Heart left ventricle (tissue), 16 donors: ENCODE results near the gene OPCML. TPM values are rescaled to one million over a fixed set of nuclear protein-coding genes. Genes with fewer than 3 reads are reported as not detected.

Experiments
- ATAC-seq, 4 donors: fragments of 200-7000 bp; cut with Tn5 transposase; one replicate each; pipeline ENCODE4 v1.9.1; 2020 to 2022; ENCODE audit warnings: moderate library complexity in 4 of 4, mild to moderate bottlenecking in 3 of 4, moderate number of reproducible peaks in 1 of 4
- DNase-seq, 5 donors: peaks; one replicate each; pipeline ENCODE4 v3.0.0-alpha.2; 2020
- H3K27ac ChIP-seq, 12 donors: fragments of 200-600 bp; sonication (generic) in 4 of 12; one replicate each; pipeline versions ENCODE4 v1.5.0 to v1.8.0; 2016 to 2022; ENCODE audit warnings: mild to moderate bottlenecking in 2 of 12
- H3K27me3 ChIP-seq, 9 donors: fragments of 200-600 bp; sonication (generic) in 2 of 9; one replicate each; pipeline versions ENCODE4 v1.5.1 to v1.8.0; 2016 to 2022; ENCODE audit warnings: mild to moderate bottlenecking in 3 of 9
- H3K36me3 ChIP-seq, 9 donors: fragments of 200-600 bp; sonication (generic) in 2 of 9; one replicate each; pipeline versions ENCODE4 v1.5.0 to v1.8.0; 2018 to 2022; ENCODE audit warnings: mild to moderate bottlenecking in 2 of 9
- H3K4me1 ChIP-seq, 12 donors: fragments of 200-600 bp; sonication (generic) in 4 of 12; one replicate each; pipeline versions ENCODE4 v1.5.0 to v1.8.0; 2016 to 2022; ENCODE audit warnings: mild to moderate bottlenecking in 3 of 12
- H3K4me3 ChIP-seq, 12 donors: fragments of 200-600 bp; sonication (generic) in 4 of 12; one replicate each; pipeline versions ENCODE4 v1.5.0 to v1.8.0; 2017 to 2022; ENCODE audit warnings: mild to moderate bottlenecking in 9 of 12, moderate library complexity in 4 of 12
- H3K9me3 ChIP-seq, 12 donors: fragments of 200-600 bp; sonication (generic) in 4 of 12; one replicate each; pipeline versions ENCODE4 v1.5.0 to v1.8.0; 2016 to 2022; ENCODE audit warnings: mild to moderate bottlenecking in 1 of 12
- CTCF ChIP-seq, 12 donors: fragments of 200-600 bp; sonication (generic) in 4 of 12; IDR thresholded peaks; one replicate each; pipeline versions ENCODE4 v1.5.0 to v1.8.0; 2018 to 2022; ENCODE audit warnings: antibody characterized with exemption in 12 of 12, mild to moderate bottlenecking in 5 of 12
- POLR2A ChIP-seq, 2 donors: fragments of 450-650 bp; IDR thresholded peaks; one replicate each; pipeline ENCODE4 v1.6.1; 2017; ENCODE audit warnings: antibody characterized with exemption in 2 of 2, mild to moderate bottlenecking in 2 of 2, moderate library complexity in 2 of 2
- WGBS, 4 donors: extraction: QIAGEN DNeasy Blood & Tissue Kit in 2 of 4; methylation state at CpG; one replicate each; pipeline versions ENCODE4 v1.1.5 to v1.1.7; 2013 to 2018; 5-methylcytosine and 5-hydroxymethylcytosine counted together
- intact Hi-C, 10 donors: fragments of 100-400 bp; cut with DNase I; formaldehyde crosslinking; loops; one replicate each; pipeline versions ENCODE4 v1.11.1 to v1.14.2; 2022
- polyA plus RNA-seq, 2 donors: library from polyadenylated mRNA; stranded (reverse); fragments of 200-250 nt; gene quantifications; one replicate each; pipeline ENCODE4 v1.2.3, GENCODE V29; 2013
- total RNA-seq, 9 donors: library from RNA; depleted of rRNA in 2 of 9; stranded (reverse); fragments of >200 nt in 2 of 9; fragmentation: NEBNext Ultra II Directional in 3 of 9; extraction: Animal tissue kit (Norgen Biotek cat#: 25700) in 3 of 9; gene quantifications; one replicate each; pipeline versions ENCODE4 v1.1.0 to v1.2.4, GENCODE V29; 2016 to 2023
- donor health status: ischemic (EF 13 %, LVEDD 7.1; RV severe dilation, severe dysfunction).
- donor health status: healthy with polysubstance abuse.
- donor health status: DM: no; HTN: yes; CAD: no.
- donor health status: DM: no; HTN: no; CAD: no.
- donor health status: ischemic (EF 25% LVEDD 6.9; RV normal size, moderate dysfunction).
- donor health status: ischemic (EF 25% LVEDD 5.7; RV mildly dilated, moderate dysfunction).
- donor health status: healthy.
- donor health status: DM: yes; HTN: yes; CAD: no.
- donor health status: ischemic (EF 35%, LVEDD 5.7; RV mildly dilated, moderate dysfunction).
- donor health status: nonischemic (EF 11% LVEDD 7.7; RV severe dilation, severe dysfunction).
- donor health status: DM: yes; HTN: yes; CAD: no.
- donor health status: PGD.
- donor health status: ischemic (EF 29% LVEDD 5.4; RV normal size, mild dysfunction).
- donor health status: nonischemic (EF 23%, LVEDD 6.1; RV moderate dilation, normal function).

Gene OPCML
- total and polyA plus RNA-seq, 11 donors, result 0.04 to 1.3 (median 0.23) TPM; not detected in 3

GRCh38 chr11:132640952-132641351, 891.3 kb downstream of the OPCML start:
- TF ChIP-seq CTCF (IDR thresholded peaks at IDR 0.05), result no peak
- no peak for TF ChIP-seq POLR2A (IDR thresholded peaks at IDR 0.05)
- WGBS, 4 donors, result 54 to 88% (median 86%) methylated on average over 3 of the region's 3 CpGs

GRCh38 chr11:132639986-132640385, 892.3 kb downstream of the OPCML start:
- no peak for ATAC-seq
- no peaks in the 10 kb centered on the region for H3K9me3 ChIP-seq
- no peak for TF ChIP-seq POLR2A (IDR thresholded peaks at IDR 0.05)
- no peak for TF ChIP-seq CTCF (IDR thresholded peaks at IDR 0.05)
- 75 to 82% (median 78%) methylated on average over 6 of the region's 6 CpGs for WGBS, 4 donors
- no peak overlapping the region for H3K4me3 ChIP-seq
- no peak for DNase-seq
- H3K4me1 ChIP-seq, result no peaks in the 10 kb centered on the region
- intact Hi-C loops, result no loop called here
- H3K36me3 ChIP-seq, result no peaks in the 10 kb centered on the region
- H3K27me3 ChIP-seq, result peaks cover 0 to 8% (median 0%) of the 10 kb centered on the region in 9 donors
- no peak overlapping the region for H3K27ac ChIP-seq

More at GRCh38 chr11:132640952-132641351, 891.3 kb downstream of the OPCML start:
- H3K27ac ChIP-seq, result no peak overlapping the region
- H3K36me3 ChIP-seq, result no peaks in the 10 kb centered on the region
- peaks cover 0 to 8% (median 0%) of the 10 kb centered on the region in 9 donors for H3K27me3 ChIP-seq
- no peaks in the 10 kb centered on the region for H3K4me1 ChIP-seq
- ATAC-seq, result no peak
- H3K4me3 ChIP-seq, result no peak overlapping the region
- H3K9me3 ChIP-seq, result no peaks in the 10 kb centered on the region
- DNase-seq, result no peak
- intact Hi-C loops, result no loop called here

GRCh38 chr11:132639403-132639802, 892.9 kb downstream of the OPCML start:
- Histone ChIP-seq H3K27me3 (peaks cover 0 to 8% (median 0%) of the 10 kb centered on the region in 9 donors), H3K4me1 (no peaks in the 10 kb centered on the region), H3K4me3 (no peak overlapping the region), H3K9me3 (no peaks in the 10 kb centered on the region), H3K36me3 (no peaks in the 10 kb centered on the region), H3K27ac (no peak overlapping the region)
- intact Hi-C loops, result no loop called here
- no peak for DNase-seq
- no peak for ATAC-seq
- TF ChIP-seq CTCF (IDR thresholded peaks at IDR 0.05) (no peak), POLR2A (IDR thresholded peaks at IDR 0.05) (no peak)
- WGBS, 4 donors, result 67 to 70% (median 70%) methylated on average over 3 of the region's 3 CpGs

- TF ChIP-seq POLR2A (IDR thresholded peaks at IDR 0.05) (no peak), CTCF (IDR thresholded peaks at IDR 0.05) (no peak)
- no peak for DNase-seq
- no peak overlapping the region for H3K27ac ChIP-seq
- intact Hi-C loops, result no loop called here
- H3K9me3 ChIP-seq, result no peaks in the 10 kb centered on the region
- no peak overlapping the region for H3K4me3 ChIP-seq
- WGBS, 4 donors, result 52 to 61% (median 56%) methylated on average over 1 of the region's 1 CpG
- no peak for ATAC-seq
- H3K27me3 ChIP-seq, result peaks cover 0 to 7% (median 0%) of the 10 kb centered on the region in 9 donors
- no peaks in the 10 kb centered on the region for H3K4me1 ChIP-seq
- H3K36me3 ChIP-seq, result no peaks in the 10 kb centered on the region
Measured at GRCh38 chr11:132638423-132638822, 893.9 kb downstream of the OPCML start.
